ENCODE data around the gene PARN.

GRCh38 chr16:14613991-14614390 is 16.1 kb downstream of the PARN start:
- TF ChIP-seq CTCF (IDR thresholded peaks at IDR 0.05) (no peak), POLR2A (IDR thresholded peaks at IDR 0.05) (no peak)
